GM23338 (cell line): ENCODE data around the gene SLC37A3. TPM values are rescaled to one million over a fixed set of nuclear protein-coding genes. Genes with fewer than 3 reads are reported as not detected.
A peak's percentile ranks its signal among the peaks of the same experiment; 100 is the strongest.

Experiments
- ATAC-seq: fragments of 200-7000 bp; cut with Tn5 transposase; 3 replicates; pipeline ENCODE4 v1.9.1; 2020
- DNase-seq: peaks from one replicate; pipeline ENCODE4 v3.0.0-alpha.2; 2015; ENCODE audit warnings: low spot score
- H2AFZ ChIP-seq: fragments of 200-600 bp; sonication (generic); 2 replicates; pipeline ENCODE4 v1.8.0; 2016; ENCODE audit warnings: antibody characterized with exemption, mild to moderate bottlenecking, moderate library complexity
- H3F3A ChIP-seq: fragments of 200-600 bp; sonication (generic); replicated peaks from 2 replicates; pipeline ENCODE4 v1.8.0; 2017; ENCODE audit warnings: antibody characterized with exemption, mixed run types, low read depth
- H3K27ac ChIP-seq: fragments of 200-600 bp; sonication (generic); 2 replicates; pipeline ENCODE4 v1.6.1; 2016; ENCODE audit warnings: low read depth
- H3K27me3 ChIP-seq: fragments of 200-600 bp; sonication (generic); 2 replicates; pipeline ENCODE4 v1.8.0; 2016; ENCODE audit warnings: mild to moderate bottlenecking, mixed run types, moderate library complexity; ENCODE audit not compliant: insufficient read depth
- H3K36me3 ChIP-seq: fragments of 200-600 bp; sonication (generic); 2 replicates; pipeline ENCODE4 v1.8.0; 2016; ENCODE audit warnings: mild to moderate bottlenecking; ENCODE audit not compliant: insufficient read depth
- H3K4me1 ChIP-seq: fragments of 200-600 bp; sonication (generic); 2 replicates; pipeline ENCODE4 v1.8.0; 2016; ENCODE audit warnings: mild to moderate bottlenecking, moderate library complexity; ENCODE audit not compliant: insufficient read depth
- H3K4me2 ChIP-seq: fragments of 200-600 bp; sonication (generic); 2 replicates; pipeline ENCODE4 v1.7.1; 2017; ENCODE audit warnings: mixed run types
- H3K4me3 ChIP-seq: fragments of 200-600 bp; sonication (generic); 2 replicates; pipeline ENCODE4 v1.6.1; 2016; ENCODE audit warnings: mixed run types
- H3K79me2 ChIP-seq: fragments of 200-600 bp; sonication (generic); replicated peaks from 2 replicates; pipeline ENCODE4 v1.8.0; 2017; ENCODE audit warnings: mild to moderate bottlenecking; ENCODE audit not compliant: insufficient read depth
- H3K9me2 ChIP-seq: fragments of 200-600 bp; sonication (generic); 2 replicates; pipeline ENCODE4 v1.8.0; 2017; ENCODE audit not compliant: insufficient read depth
- H4K20me1 ChIP-seq: fragments of 200-600 bp; sonication (generic); replicated peaks from 2 replicates; pipeline ENCODE4 v1.8.0; 2017; ENCODE audit warnings: mild to moderate bottlenecking; ENCODE audit not compliant: insufficient read depth
- H3K27ac Mint-ChIP-seq: 2 replicates; pipeline ENCODE4 v1.8.0; 2020; ENCODE audit warnings: inconsistent platforms, mild to moderate bottlenecking, moderate library complexity, mixed read lengths
- H3K27me3 Mint-ChIP-seq: 3 replicates; pipeline ENCODE4 v1.8.0; 2022; ENCODE audit warnings: low read depth, mild to moderate bottlenecking, moderate library complexity, mixed read lengths, inconsistent platforms; ENCODE audit not compliant: insufficient read depth, poor library complexity
- H3K36me3 Mint-ChIP-seq: 3 replicates; pipeline ENCODE4 v1.8.0; 2021; ENCODE audit warnings: low read depth, mild to moderate bottlenecking, inconsistent platforms, moderate library complexity, mixed read lengths
- H3K4me1 Mint-ChIP-seq: 3 replicates; pipeline ENCODE4 v1.8.0; 2020; ENCODE audit warnings: mild to moderate bottlenecking, inconsistent platforms, mixed read lengths
- H3K4me3 Mint-ChIP-seq: 3 replicates; pipeline ENCODE4 v1.8.0; 2021; ENCODE audit warnings: moderate library complexity, mild to moderate bottlenecking, inconsistent platforms, mixed read lengths
- H3K9me3 Mint-ChIP-seq: 3 replicates; pipeline ENCODE4 v1.8.0; 2020; ENCODE audit warnings: moderate library complexity, mild to moderate bottlenecking, inconsistent platforms, mixed read lengths
- CREB1 ChIP-seq: fragments of 250-450 bp; sonication (Bioruptor Pico); IDR thresholded peaks from 2 replicates; pipeline ENCODE4 v1.5.0; 2020; ENCODE audit warnings: low read depth, mild to moderate bottlenecking, moderate library complexity
- EZH2phosphoT487 ChIP-seq: fragments of 200-600 bp; sonication (generic); IDR thresholded peaks from one replicate; pipeline ENCODE4 v1.8.1; 2018; ENCODE audit warnings: antibody characterized with exemption; ENCODE audit not compliant: unreplicated experiment
- JUNB ChIP-seq: IDR thresholded peaks from one replicate; pipeline ENCODE4 v1.6.1; 2016; ENCODE audit warnings: antibody characterized with exemption; ENCODE audit not compliant: unreplicated experiment
- NANOG ChIP-seq: IDR thresholded peaks from 2 replicates; pipeline ENCODE4 v1.6.1; 2016; ENCODE audit warnings: antibody characterized with exemption, borderline replicate concordance
- POLR2AphosphoS5 ChIP-seq: IDR thresholded peaks from 2 replicates; pipeline ENCODE4 v1.6.1; 2016; ENCODE audit warnings: antibody characterized with exemption, low read depth
- STAT1 ChIP-seq: IDR thresholded peaks from one replicate; pipeline ENCODE4 v1.6.1; 2016; ENCODE audit warnings: antibody characterized with exemption; ENCODE audit not compliant: unreplicated experiment
- ZNF331 ChIP-seq: fragments of 250-450 bp; sonication (Bioruptor Pico); IDR thresholded peaks from 2 replicates; pipeline ENCODE4 v1.5.0; 2020; ENCODE audit warnings: low read depth, mild to moderate bottlenecking, moderate library complexity
- polyA plus RNA-seq: library from polyadenylated mRNA; unstranded; fragments of >200 nt; fragmentation: Nextera tagmentation; extraction: Ambion mirVana; gene quantifications from 2 replicates; pipeline ENCODE4 v1.2.1, GENCODE V29; 2016
- total RNA-seq: library from RNA; depleted of rRNA; stranded (reverse); fragments of >200 nt; shearing (Covaris generic); gene quantifications from 2 replicates; pipeline ENCODE4 v1.2.3, GENCODE V29; 2014
- TF ChIP-seq, protein P1 (sequence below): IDR thresholded peaks from 2 replicates; pipeline ENCODE4 v1.6.1; 2016; ENCODE audit warnings: antibody characterized with exemption
- TF ChIP-seq, protein P2 (sequence below): fragments of 250-450 bp; sonication (Bioruptor Pico); IDR thresholded peaks from 2 replicates; pipeline ENCODE4 v1.5.0; 2020; ENCODE audit warnings: mild to moderate bottlenecking, moderate library complexity

The SLC37A3 gene
- total and polyA plus RNA-seq, 2 experiments from 2014 or later = 35.6 to 86.2 TPM

DNA sequence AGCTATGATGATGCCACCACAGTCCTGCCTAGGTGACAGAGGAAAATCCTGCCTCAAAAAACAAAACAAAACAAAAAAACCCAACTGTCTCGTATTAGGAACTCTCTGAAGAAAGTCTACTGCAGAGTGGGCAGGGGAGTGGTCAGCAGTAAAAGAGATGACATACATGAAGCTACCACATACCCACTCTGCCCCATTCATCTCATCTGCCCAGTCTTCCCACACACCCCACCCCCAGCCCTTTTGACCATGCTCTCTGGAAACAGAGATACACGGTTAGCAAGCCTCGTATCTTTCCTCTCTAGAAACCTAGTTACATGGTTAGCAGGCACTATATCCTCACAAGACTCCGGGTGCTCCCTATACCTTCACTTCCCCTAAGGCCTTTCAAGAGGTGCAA is 8.3 kb downstream of the SLC37A3 start:
- DNase-seq (no peak), ATAC-seq (peak; percentile 13; the same call in 1 of the 3 replicates)
- Mint-ChIP-seq H3K4me3 (no peak overlapping the region), H3K4me1 (peaks cover 10% of the 10 kb centered on the region; the same call in 2 of the 3 replicates), H3K36me3 (no peaks in the 10 kb centered on the region), H3K27me3 (peaks cover 7% of the 10 kb centered on the region), H3K9me3 (no peaks in the 10 kb centered on the region), H3K27ac (no peak overlapping the region)
- H3K36me3 ChIP-seq = no peaks in the 10 kb centered on the region
- no peaks in the 10 kb centered on the region for H3K27me3 ChIP-seq
- peaks cover 41% of the 10 kb centered on the region for H4K20me1 ChIP-seq
- no peaks in the 10 kb centered on the region; the same call in 1 of the 2 replicates for H3F3A ChIP-seq
- H3K79me2 ChIP-seq = peaks cover 94% of the 10 kb centered on the region
- H3K27ac ChIP-seq = peak overlapping the region; percentile 59
- H3K4me3 ChIP-seq = no peak overlapping the region
- no peak overlapping the region for H3K4me2 ChIP-seq
- H2AFZ ChIP-seq = no peak overlapping the region
- no peaks in the 10 kb centered on the region for H3K9me2 ChIP-seq
- H3K4me1 ChIP-seq = peaks cover 27% of the 10 kb centered on the region
- no peak for TF ChIP-seq CREB1 (CRISPR knock-in tag)
- no peak for TF ChIP-seq JUNB
- no peak for TF ChIP-seq NANOG
- TF ChIP-seq ZNF331 = no peak

DNA sequence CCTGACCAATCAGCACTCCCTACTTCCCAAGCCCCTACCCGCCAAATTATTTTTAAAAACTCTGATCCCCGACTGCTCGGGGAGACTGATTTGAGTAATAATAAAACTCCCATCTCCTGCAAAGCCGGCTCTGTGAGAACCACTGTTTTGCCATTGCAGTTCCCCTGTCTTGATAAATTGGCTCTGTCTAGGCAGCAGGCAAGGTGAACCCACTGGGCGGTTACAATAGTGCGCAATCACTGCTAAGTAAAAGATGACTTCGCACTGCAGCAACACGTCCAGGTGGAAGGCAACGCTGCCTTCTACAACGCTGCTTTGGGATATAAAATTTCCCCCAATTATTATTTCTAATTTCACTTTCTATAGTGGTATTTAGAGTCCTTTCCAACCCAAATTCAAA is 8.9 kb downstream of the SLC37A3 start:
- Histone ChIP-seq H2AFZ (no peak overlapping the region), H3K4me3 (no peak overlapping the region), H3K36me3 (no peaks in the 10 kb centered on the region), H3K4me2 (0 out of 2 replicates have a peak overlapping the region, but pooled peaks have one; percentile 20), H3K79me2 (peaks cover 94% of the 10 kb centered on the region), H3K4me1 (peaks cover 27% of the 10 kb centered on the region), H3K9me2 (no peaks in the 10 kb centered on the region), H3F3A (no peaks in the 10 kb centered on the region; the same call in 1 of the 2 replicates), H3K27me3 (no peaks in the 10 kb centered on the region), H4K20me1 (peaks cover 41% of the 10 kb centered on the region), H3K27ac (peak overlapping the region; percentile 59; the same call in 1 of the 2 replicates)
- DNase-seq (no peak), ATAC-seq (peak; percentile 60)
- Mint-ChIP-seq H3K36me3 (no peaks in the 10 kb centered on the region), H3K27ac (peak overlapping the region; percentile 75), H3K27me3 (peaks cover 7% of the 10 kb centered on the region), H3K9me3 (no peaks in the 10 kb centered on the region), H3K4me1 (peaks cover 10% of the 10 kb centered on the region; the same call in 2 of the 3 replicates), H3K4me3 (no peak overlapping the region; the same call in 2 of the 3 replicates)
- TF ChIP-seq POLR2AphosphoS5 = no peak
- no peak for TF ChIP-seq EZH2phosphoT487
- TF ChIP-seq, protein P1, sequence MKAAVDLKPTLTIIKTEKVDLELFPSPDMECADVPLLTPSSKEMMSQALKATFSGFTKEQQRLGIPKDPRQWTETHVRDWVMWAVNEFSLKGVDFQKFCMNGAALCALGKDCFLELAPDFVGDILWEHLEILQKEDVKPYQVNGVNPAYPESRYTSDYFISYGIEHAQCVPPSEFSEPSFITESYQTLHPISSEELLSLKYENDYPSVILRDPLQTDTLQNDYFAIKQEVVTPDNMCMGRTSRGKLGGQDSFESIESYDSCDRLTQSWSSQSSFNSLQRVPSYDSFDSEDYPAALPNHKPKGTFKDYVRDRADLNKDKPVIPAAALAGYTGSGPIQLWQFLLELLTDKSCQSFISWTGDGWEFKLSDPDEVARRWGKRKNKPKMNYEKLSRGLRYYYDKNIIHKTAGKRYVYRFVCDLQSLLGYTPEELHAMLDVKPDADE = no peak
- TF ChIP-seq STAT1 = no peak

DNA sequence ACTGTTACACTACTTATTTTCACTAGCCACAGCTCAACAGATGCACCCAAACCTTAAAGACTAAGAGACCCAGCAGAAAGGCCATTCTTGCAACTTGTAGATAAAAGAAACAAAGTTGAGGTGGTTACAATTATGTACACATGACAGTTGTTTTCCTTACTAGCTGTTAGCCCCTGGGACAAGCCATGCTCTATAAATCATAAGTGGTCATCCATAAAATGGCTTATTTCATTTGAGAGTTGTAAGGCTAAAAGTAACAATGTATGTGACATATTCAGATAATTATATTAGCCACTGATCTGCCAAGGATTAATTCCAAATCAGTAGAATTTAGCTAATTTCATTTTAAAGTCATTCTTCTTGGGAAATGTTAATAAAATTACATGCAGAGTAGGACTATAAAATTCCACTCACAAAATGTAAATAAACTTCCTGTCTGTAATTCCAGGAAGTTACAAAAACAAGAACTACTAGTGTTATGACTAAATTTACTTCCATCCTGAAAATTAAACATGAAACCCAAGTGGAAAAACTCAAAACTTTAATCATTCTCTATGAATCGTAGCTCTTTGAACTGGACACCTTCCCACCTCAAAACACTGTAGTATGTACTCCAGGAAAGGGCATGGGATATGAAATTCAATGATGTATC is 13.3 kb downstream of the SLC37A3 start:
- Histone ChIP-seq H3F3A (no peaks in the 10 kb centered on the region; the same call in 1 of the 2 replicates), H3K9me2 (no peaks in the 10 kb centered on the region), H3K79me2 (peaks cover 61% of the 10 kb centered on the region), H2AFZ (no peak overlapping the region), H3K4me2 (no peak overlapping the region), H3K36me3 (peaks cover 11% of the 10 kb centered on the region), H3K27ac (no peak overlapping the region), H3K4me3 (no peak overlapping the region), H3K27me3 (no peaks in the 10 kb centered on the region), H4K20me1 (peaks cover 27% of the 10 kb centered on the region), H3K4me1 (peaks cover 11% of the 10 kb centered on the region)
- Mint-ChIP-seq H3K27me3 (peaks cover 7% of the 10 kb centered on the region), H3K27ac (no peak overlapping the region), H3K4me3 (no peak overlapping the region), H3K4me1 (peaks cover 10% of the 10 kb centered on the region; the same call in 2 of the 3 replicates), H3K9me3 (no peaks in the 10 kb centered on the region), H3K36me3 (peaks cover 23% of the 10 kb centered on the region)
- DNase-seq = no peak
- ATAC-seq = no peak
- TF ChIP-seq, protein P2, sequence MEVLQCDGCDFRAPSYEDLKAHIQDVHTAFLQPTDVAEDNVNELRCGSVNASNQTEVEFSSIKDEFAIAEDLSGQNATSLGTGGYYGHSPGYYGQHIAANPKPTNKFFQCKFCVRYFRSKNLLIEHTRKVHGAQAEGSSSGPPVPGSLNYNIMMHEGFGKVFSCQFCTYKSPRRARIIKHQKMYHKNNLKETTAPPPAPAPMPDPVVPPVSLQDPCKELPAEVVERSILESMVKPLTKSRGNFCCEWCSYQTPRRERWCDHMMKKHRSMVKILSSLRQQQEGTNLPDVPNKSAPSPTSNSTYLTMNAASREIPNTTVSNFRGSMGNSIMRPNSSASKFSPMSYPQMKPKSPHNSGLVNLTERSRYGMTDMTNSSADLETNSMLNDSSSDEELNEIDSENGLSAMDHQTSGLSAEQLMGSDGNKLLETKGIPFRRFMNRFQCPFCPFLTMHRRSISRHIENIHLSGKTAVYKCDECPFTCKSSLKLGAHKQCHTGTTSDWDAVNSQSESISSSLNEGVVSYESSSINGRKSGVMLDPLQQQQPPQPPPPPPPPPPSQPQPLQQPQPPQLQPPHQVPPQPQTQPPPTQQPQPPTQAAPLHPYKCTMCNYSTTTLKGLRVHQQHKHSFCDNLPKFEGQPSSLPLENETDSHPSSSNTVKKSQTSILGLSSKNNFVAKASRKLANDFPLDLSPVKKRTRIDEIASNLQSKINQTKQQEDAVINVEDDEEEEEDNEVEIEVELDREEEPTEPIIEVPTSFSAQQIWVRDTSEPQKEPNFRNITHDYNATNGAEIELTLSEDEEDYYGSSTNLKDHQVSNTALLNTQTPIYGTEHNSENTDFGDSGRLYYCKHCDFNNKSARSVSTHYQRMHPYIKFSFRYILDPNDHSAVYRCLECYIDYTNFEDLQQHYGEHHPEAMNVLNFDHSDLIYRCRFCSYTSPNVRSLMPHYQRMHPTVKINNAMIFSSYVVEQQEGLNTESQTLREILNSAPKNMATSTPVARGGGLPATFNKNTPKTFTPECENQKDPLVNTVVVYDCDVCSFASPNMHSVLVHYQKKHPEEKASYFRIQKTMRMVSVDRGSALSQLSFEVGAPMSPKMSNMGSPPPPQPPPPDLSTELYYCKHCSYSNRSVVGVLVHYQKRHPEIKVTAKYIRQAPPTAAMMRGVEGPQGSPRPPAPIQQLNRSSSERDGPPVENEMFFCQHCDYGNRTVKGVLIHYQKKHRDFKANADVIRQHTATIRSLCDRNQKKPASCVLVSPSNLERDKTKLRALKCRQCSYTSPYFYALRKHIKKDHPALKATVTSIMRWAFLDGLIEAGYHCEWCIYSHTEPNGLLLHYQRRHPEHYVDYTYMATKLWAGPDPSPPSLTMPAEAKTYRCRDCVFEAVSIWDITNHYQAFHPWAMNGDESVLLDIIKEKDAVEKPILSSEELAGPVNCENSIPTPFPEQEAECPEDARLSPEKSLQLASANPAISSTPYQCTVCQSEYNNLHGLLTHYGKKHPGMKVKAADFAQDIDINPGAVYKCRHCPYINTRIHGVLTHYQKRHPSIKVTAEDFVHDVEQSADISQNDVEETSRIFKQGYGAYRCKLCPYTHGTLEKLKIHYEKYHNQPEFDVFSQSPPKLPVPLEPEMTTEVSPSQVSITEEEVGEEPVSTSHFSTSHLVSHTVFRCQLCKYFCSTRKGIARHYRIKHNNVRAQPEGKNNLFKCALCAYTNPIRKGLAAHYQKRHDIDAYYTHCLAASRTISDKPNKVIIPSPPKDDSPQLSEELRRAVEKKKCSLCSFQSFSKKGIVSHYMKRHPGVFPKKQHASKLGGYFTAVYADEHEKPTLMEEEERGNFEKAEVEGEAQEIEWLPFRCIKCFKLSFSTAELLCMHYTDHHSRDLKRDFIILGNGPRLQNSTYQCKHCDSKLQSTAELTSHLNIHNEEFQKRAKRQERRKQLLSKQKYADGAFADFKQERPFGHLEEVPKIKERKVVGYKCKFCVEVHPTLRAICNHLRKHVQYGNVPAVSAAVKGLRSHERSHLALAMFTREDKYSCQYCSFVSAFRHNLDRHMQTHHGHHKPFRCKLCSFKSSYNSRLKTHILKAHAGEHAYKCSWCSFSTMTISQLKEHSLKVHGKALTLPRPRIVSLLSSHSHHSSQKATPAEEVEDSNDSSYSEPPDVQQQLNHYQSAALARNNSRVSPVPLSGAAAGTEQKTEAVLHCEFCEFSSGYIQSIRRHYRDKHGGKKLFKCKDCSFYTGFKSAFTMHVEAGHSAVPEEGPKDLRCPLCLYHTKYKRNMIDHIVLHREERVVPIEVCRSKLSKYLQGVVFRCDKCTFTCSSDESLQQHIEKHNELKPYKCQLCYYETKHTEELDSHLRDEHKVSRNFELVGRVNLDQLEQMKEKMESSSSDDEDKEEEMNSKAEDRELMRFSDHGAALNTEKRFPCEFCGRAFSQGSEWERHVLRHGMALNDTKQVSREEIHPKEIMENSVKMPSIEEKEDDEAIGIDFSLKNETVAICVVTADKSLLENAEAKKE (CRISPR knock-in tag) = no peak
- TF ChIP-seq ZNF331 = no peak
- no peak for TF ChIP-seq EZH2phosphoT487
- TF ChIP-seq NANOG = no peak
